Measurements from ENCODE around the gene SPATA9. TPM values are rescaled to one million over a fixed set of nuclear protein-coding genes. Genes with fewer than 3 reads are reported as not detected.

SPATA9 gene
- total RNA-seq, 2 donors from 2014 or later, result not detected

DNA sequence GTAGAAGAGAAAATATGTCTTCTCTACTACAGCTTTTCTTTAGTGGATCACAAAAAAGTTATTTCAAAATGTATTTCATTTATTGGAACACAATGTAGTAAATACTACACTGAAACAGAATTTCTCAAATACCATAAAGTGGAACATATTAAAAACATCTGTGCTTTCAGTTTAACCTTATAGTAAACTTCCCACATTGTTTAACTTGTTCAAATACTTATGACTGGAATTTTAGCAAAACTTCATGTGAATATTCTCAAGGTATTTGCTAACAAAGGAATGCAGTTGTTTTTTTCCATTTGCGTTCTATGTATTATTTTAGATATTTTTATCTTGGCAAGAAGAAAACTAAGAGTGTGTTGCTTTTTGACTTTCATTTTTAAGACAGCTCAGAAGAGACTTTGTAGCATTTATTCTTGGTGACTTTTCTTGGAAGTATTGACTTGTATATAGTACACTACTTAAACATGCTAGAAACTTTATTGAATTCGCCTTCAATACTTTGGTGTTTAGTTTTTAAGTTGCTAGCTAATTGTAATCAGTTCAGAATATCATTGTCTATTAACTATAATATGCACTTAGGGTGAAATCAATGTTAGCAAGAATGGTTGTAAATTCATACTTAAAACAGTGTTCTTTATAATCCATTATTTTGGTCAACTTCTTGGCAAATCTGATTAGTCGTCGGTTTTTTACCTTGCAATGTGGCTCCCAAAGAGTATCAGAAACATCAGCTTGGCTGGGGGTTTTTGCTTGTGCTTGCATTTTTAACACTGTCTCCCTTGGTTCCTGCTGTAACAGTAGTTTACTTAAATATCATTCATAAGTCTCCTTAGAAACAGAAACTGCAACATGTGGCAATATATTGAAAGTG, 43.4 kb upstream of the SPATA9 start:
- ATAC-seq (no peak), DNase-seq (no peak)
- Histone ChIP-seq H3K9me3 (no peaks in the 10 kb centered on the region), H3K27me3 (no peaks in the 10 kb centered on the region), H3K36me3 (replicated peaks in 1 of 2; ENCODE audit: insufficient read depth in 1 of 2, low read depth in 2 of 2) (no peaks in the 10 kb centered on the region), H3K27ac (peak overlapping the region; percentile 83 to 99 (median 98)), H3K4me3 (no peak overlapping the region), H3K4me1 (peaks cover 77% of the 10 kb centered on the region)
- WGBS, 2 donors, result 47 to 49% methylated on average over 4 of the region's 4 CpGs
- intact Hi-C loops (cut with DNase I), result no loop called here
- no peak for TF ChIP-seq POLR2A (IDR thresholded peaks at IDR 0.05)
- TF ChIP-seq, protein P1, sequence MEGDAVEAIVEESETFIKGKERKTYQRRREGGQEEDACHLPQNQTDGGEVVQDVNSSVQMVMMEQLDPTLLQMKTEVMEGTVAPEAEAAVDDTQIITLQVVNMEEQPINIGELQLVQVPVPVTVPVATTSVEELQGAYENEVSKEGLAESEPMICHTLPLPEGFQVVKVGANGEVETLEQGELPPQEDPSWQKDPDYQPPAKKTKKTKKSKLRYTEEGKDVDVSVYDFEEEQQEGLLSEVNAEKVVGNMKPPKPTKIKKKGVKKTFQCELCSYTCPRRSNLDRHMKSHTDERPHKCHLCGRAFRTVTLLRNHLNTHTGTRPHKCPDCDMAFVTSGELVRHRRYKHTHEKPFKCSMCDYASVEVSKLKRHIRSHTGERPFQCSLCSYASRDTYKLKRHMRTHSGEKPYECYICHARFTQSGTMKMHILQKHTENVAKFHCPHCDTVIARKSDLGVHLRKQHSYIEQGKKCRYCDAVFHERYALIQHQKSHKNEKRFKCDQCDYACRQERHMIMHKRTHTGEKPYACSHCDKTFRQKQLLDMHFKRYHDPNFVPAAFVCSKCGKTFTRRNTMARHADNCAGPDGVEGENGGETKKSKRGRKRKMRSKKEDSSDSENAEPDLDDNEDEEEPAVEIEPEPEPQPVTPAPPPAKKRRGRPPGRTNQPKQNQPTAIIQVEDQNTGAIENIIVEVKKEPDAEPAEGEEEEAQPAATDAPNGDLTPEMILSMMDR (IDR thresholded peaks at IDR 0.05), result no peak

- WGBS, 2 donors, result 47 to 65% methylated on average over 5 of the region's 5 CpGs
- no peaks in the 10 kb centered on the region for H3K27me3 ChIP-seq
- intact Hi-C loops (cut with DNase I), result no loop called here
- no peak overlapping the region for H3K4me3 ChIP-seq
- H3K36me3 ChIP-seq (replicated peaks in 1 of 2; ENCODE audit: insufficient read depth in 1 of 2, low read depth in 2 of 2), result no peaks in the 10 kb centered on the region
- peaks cover 83% of the 10 kb centered on the region for H3K4me1 ChIP-seq
- peak overlapping the region in 2 of 4 donors; percentile 98 for H3K27ac ChIP-seq
- no peak for ATAC-seq
- no peak for TF ChIP-seq POLR2A (IDR thresholded peaks at IDR 0.05)
- TF ChIP-seq, protein P1 (IDR thresholded peaks at IDR 0.05), result no peak
- no peaks in the 10 kb centered on the region for H3K9me3 ChIP-seq
- DNase-seq, result no peak
Measured at GRCh38 chr5:95725071-95725820, 42.5 kb upstream of the SPATA9 start.

GRCh38 chr5:95723632-95724369, 41.0 kb upstream of the SPATA9 start:
- no peaks in the 10 kb centered on the region for H3K27me3 ChIP-seq
- no peaks in the 10 kb centered on the region for H3K9me3 ChIP-seq
- peak in 2 of 4 donors; percentile 37 to 48 for DNase-seq
- TF ChIP-seq, protein P1 (IDR thresholded peaks at IDR 0.05), result no peak
- TF ChIP-seq POLR2A (IDR thresholded peaks at IDR 0.05), result no peak
- WGBS, 2 donors, result 64 to 65% methylated on average over 5 of the region's 5 CpGs
- H3K4me3 ChIP-seq, result no peak overlapping the region
- H3K27ac ChIP-seq, result peak overlapping the region in 3 of 4 donors; percentile 1 to 29 (median 10)
- no peaks in the 10 kb centered on the region for H3K36me3 ChIP-seq (replicated peaks in 1 of 2; ENCODE audit: insufficient read depth in 1 of 2, low read depth in 2 of 2)
- intact Hi-C loops (cut with DNase I), result no loop called here
- ATAC-seq, result no peak
- peaks cover 80% of the 10 kb centered on the region for H3K4me1 ChIP-seq

DNA sequence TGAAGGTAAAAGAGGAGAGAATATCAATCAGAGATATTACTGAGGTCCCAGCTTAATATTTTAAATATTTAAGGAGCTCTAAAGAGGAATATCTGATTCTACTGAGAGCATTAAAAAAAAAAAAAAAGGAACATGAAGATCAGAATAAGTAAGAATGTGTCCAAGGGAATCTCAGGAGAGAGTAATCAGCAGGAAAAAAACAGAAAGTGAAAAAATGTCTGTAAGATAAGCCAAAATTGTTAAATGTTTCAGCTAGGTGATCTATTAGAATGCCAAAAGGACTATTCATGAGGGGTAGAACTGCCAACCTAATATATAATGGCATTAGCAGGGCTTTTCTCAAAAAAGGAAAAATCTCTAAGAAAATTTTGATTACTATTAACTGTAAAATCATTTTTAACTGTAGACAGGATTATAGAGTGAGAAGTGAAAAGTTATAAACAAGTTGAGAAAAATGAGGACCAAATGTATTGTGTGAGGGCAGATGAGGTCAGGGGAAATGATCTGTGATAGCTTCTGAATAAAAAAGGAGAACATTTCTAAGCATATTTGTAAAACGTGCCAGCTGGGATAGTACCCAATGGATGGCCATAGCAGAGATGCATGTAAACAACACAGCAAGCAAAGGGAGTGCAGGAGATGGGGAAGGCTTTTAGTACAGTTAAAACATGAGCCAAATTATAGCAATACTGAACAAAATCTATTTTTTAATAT, 38.9 kb upstream of the SPATA9 start:
- H3K27ac ChIP-seq, result peak overlapping the region in 3 of 4 donors; percentile 66 to 85 (median 80)
- no peaks in the 10 kb centered on the region for H3K27me3 ChIP-seq
- no peaks in the 10 kb centered on the region for H3K9me3 ChIP-seq
- no peaks in the 10 kb centered on the region for H3K36me3 ChIP-seq (replicated peaks in 1 of 2; ENCODE audit: insufficient read depth in 1 of 2, low read depth in 2 of 2)
- intact Hi-C loops (cut with DNase I), result no loop called here
- H3K4me3 ChIP-seq, result no peak overlapping the region
- DNase-seq, result no peak
- TF ChIP-seq, protein P1 (IDR thresholded peaks at IDR 0.05), result no peak
- TF ChIP-seq POLR2A (IDR thresholded peaks at IDR 0.05), result no peak
- no peak for ATAC-seq
- 25 to 41% methylated on average over 1 of the region's 1 CpG for WGBS, 2 donors
- H3K4me1 ChIP-seq, result peaks cover 59% of the 10 kb centered on the region

Data from body of pancreas (tissue), 4 donors.